ENCODE measurements around the gene TGFB3. TPM values are rescaled to one million over a fixed set of nuclear protein-coding genes. Genes with fewer than 3 reads are reported as not detected.

TGFB3 gene
- polyA plus RNA-seq, 1 donor from 2014 or later: 1.3 TPM

GRCh38 chr14:75961662-75962061 lies 20.1 kb downstream of the TGFB3 start:
- Histone ChIP-seq H3K4me3 (ENCODE audit: low read length) (no peak overlapping the region), H3K9ac (ENCODE audit: low read length) (no peak overlapping the region), H2AFZ (ENCODE audit: low read depth, low read length) (no peak overlapping the region), H4K20me1 (ENCODE audit: insufficient read depth) (no peaks in the 10 kb centered on the region), H3F3A (ENCODE audit: insufficient read depth, low read length, poor library complexity, severe bottlenecking) (no peaks in the 10 kb centered on the region), H3K4me2 (ENCODE audit: low read length) (no peak overlapping the region), H3K9me3 (ENCODE audit: low read length) (no peaks in the 10 kb centered on the region), H3K9me2 (ENCODE audit: insufficient read depth, low read length) (no peaks in the 10 kb centered on the region), H3K36me3 (ENCODE audit: insufficient read depth, low read length) (no peaks in the 10 kb centered on the region), H3K79me2 (replicated peaks; ENCODE audit: insufficient read depth, low read length) (no peaks in the 10 kb centered on the region), H3K27me3 (ENCODE audit: insufficient read depth, low read depth, low read length) (no peaks in the 10 kb centered on the region), H3K27ac (ENCODE audit: low read length) (no peak overlapping the region)
- TF ChIP-seq, protein P1, sequence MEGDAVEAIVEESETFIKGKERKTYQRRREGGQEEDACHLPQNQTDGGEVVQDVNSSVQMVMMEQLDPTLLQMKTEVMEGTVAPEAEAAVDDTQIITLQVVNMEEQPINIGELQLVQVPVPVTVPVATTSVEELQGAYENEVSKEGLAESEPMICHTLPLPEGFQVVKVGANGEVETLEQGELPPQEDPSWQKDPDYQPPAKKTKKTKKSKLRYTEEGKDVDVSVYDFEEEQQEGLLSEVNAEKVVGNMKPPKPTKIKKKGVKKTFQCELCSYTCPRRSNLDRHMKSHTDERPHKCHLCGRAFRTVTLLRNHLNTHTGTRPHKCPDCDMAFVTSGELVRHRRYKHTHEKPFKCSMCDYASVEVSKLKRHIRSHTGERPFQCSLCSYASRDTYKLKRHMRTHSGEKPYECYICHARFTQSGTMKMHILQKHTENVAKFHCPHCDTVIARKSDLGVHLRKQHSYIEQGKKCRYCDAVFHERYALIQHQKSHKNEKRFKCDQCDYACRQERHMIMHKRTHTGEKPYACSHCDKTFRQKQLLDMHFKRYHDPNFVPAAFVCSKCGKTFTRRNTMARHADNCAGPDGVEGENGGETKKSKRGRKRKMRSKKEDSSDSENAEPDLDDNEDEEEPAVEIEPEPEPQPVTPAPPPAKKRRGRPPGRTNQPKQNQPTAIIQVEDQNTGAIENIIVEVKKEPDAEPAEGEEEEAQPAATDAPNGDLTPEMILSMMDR (IDR thresholded peaks at IDR 0.05; ENCODE audit: poor library complexity, severe bottlenecking): no peak
- TF ChIP-seq SMC3 (conservative IDR thresholded peaks at IDR 0.05; ENCODE audit: poor library complexity): no peak
- no peak for TF ChIP-seq EP300 (conservative IDR thresholded peaks at IDR 0.05; ENCODE audit: poor library complexity, severe bottlenecking)
- no peak for TF ChIP-seq POLR2AphosphoS5 (IDR thresholded peaks at IDR 0.05)
- TF ChIP-seq RAD21 (conservative IDR thresholded peaks at IDR 0.05): no peak
- TF ChIP-seq TAF1 (IDR thresholded peaks at IDR 0.05; ENCODE audit: low read depth): no peak
- TF ChIP-seq EZH2 (IDR thresholded peaks at IDR 0.05; ENCODE audit: borderline replicate concordance, insufficient read depth, low read length, poor library complexity, severe bottlenecking): no peak
- no peak for TF ChIP-seq MXI1 (conservative IDR thresholded peaks at IDR 0.05; ENCODE audit: poor library complexity, severe bottlenecking)
- TF ChIP-seq, protein P2, sequence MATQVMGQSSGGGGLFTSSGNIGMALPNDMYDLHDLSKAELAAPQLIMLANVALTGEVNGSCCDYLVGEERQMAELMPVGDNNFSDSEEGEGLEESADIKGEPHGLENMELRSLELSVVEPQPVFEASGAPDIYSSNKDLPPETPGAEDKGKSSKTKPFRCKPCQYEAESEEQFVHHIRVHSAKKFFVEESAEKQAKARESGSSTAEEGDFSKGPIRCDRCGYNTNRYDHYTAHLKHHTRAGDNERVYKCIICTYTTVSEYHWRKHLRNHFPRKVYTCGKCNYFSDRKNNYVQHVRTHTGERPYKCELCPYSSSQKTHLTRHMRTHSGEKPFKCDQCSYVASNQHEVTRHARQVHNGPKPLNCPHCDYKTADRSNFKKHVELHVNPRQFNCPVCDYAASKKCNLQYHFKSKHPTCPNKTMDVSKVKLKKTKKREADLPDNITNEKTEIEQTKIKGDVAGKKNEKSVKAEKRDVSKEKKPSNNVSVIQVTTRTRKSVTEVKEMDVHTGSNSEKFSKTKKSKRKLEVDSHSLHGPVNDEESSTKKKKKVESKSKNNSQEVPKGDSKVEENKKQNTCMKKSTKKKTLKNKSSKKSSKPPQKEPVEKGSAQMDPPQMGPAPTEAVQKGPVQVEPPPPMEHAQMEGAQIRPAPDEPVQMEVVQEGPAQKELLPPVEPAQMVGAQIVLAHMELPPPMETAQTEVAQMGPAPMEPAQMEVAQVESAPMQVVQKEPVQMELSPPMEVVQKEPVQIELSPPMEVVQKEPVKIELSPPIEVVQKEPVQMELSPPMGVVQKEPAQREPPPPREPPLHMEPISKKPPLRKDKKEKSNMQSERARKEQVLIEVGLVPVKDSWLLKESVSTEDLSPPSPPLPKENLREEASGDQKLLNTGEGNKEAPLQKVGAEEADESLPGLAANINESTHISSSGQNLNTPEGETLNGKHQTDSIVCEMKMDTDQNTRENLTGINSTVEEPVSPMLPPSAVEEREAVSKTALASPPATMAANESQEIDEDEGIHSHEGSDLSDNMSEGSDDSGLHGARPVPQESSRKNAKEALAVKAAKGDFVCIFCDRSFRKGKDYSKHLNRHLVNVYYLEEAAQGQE (IDR thresholded peaks at IDR 0.05; ENCODE audit: borderline replicate concordance): no peak

GRCh38 chr14:75960231-75960630 lies 21.6 kb downstream of the TGFB3 start:
- Histone ChIP-seq H3K27ac (ENCODE audit: low read length) (no peak overlapping the region), H3K79me2 (replicated peaks; ENCODE audit: insufficient read depth, low read length) (no peaks in the 10 kb centered on the region), H3K4me3 (ENCODE audit: low read length) (no peak overlapping the region), H3K9me2 (ENCODE audit: insufficient read depth, low read length) (no peaks in the 10 kb centered on the region), H4K20me1 (ENCODE audit: insufficient read depth) (no peaks in the 10 kb centered on the region), H3F3A (ENCODE audit: insufficient read depth, low read length, poor library complexity, severe bottlenecking) (no peaks in the 10 kb centered on the region), H3K36me3 (ENCODE audit: insufficient read depth, low read length) (no peaks in the 10 kb centered on the region), H3K9me3 (ENCODE audit: low read length) (no peaks in the 10 kb centered on the region), H3K27me3 (ENCODE audit: insufficient read depth, low read depth, low read length) (no peaks in the 10 kb centered on the region), H3K9ac (ENCODE audit: low read length) (no peak overlapping the region), H2AFZ (ENCODE audit: low read depth, low read length) (no peak overlapping the region), H3K4me2 (ENCODE audit: low read length) (no peak overlapping the region)
- TF ChIP-seq EZH2 (IDR thresholded peaks at IDR 0.05; ENCODE audit: borderline replicate concordance, insufficient read depth, low read length, poor library complexity, severe bottlenecking): no peak
- TF ChIP-seq SMC3 (conservative IDR thresholded peaks at IDR 0.05; ENCODE audit: poor library complexity): no peak
- TF ChIP-seq RAD21 (conservative IDR thresholded peaks at IDR 0.05): no peak

DNA sequence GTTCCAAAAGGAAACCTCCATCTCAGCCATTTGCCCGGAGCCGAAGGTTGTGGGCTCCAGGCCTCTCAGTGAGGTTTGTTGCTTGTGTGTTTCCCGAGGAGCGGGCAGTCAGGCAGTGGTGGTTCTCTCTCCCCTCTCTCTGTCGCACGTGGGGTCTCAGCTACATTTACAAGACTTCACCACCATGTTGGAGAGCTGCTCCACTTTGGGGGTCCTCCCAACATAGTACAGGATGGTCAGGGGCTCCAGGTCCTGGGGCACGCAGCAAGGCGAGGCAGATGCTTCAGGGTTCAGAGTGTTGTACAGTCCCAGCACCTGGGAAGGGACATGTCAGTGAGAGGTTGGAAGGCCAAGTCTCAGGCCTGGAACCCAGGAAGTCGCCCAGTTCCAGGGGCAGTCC lies 22.8 kb downstream of the TGFB3 start:
- H3K9me2 ChIP-seq (ENCODE audit: insufficient read depth, low read length): no peaks in the 10 kb centered on the region
- H3K9ac ChIP-seq (ENCODE audit: low read length): no peak overlapping the region
- H3K36me3 ChIP-seq (ENCODE audit: insufficient read depth, low read length): no peaks in the 10 kb centered on the region
- H3K4me2 ChIP-seq (ENCODE audit: low read length): no peak overlapping the region
- H2AFZ ChIP-seq (ENCODE audit: low read depth, low read length): no peak overlapping the region
- H3K27ac ChIP-seq (ENCODE audit: low read length): no peak overlapping the region
- no peak for TF ChIP-seq EZH2 (IDR thresholded peaks at IDR 0.05; ENCODE audit: borderline replicate concordance, insufficient read depth, low read length, poor library complexity, severe bottlenecking)
- TF ChIP-seq SMC3 (conservative IDR thresholded peaks at IDR 0.05; ENCODE audit: poor library complexity): no peak
- no peak for TF ChIP-seq EP300 (conservative IDR thresholded peaks at IDR 0.05; ENCODE audit: poor library complexity, severe bottlenecking)
- TF ChIP-seq, protein P2 (IDR thresholded peaks at IDR 0.05; ENCODE audit: borderline replicate concordance): no peak
- TF ChIP-seq RAD21 (conservative IDR thresholded peaks at IDR 0.05): no peak
- TF ChIP-seq, protein P1 (IDR thresholded peaks at IDR 0.05; ENCODE audit: poor library complexity, severe bottlenecking): no peak
- no peak for TF ChIP-seq TAF1 (IDR thresholded peaks at IDR 0.05; ENCODE audit: low read depth)
- no peak for TF ChIP-seq POLR2AphosphoS5 (IDR thresholded peaks at IDR 0.05)
- no peak overlapping the region for H3K4me3 ChIP-seq (ENCODE audit: low read length)
- H3K27me3 ChIP-seq (ENCODE audit: insufficient read depth, low read depth, low read length): no peaks in the 10 kb centered on the region
- H4K20me1 ChIP-seq (ENCODE audit: insufficient read depth): no peaks in the 10 kb centered on the region
- no peaks in the 10 kb centered on the region for H3F3A ChIP-seq (ENCODE audit: insufficient read depth, low read length, poor library complexity, severe bottlenecking)
- H3K79me2 ChIP-seq (replicated peaks; ENCODE audit: insufficient read depth, low read length): no peaks in the 10 kb centered on the region
- H3K9me3 ChIP-seq (ENCODE audit: low read length): no peaks in the 10 kb centered on the region
